Neural cell (in vitro differentiated cells): Measurements from ENCODE around the gene DLG2.

Experiments
- EP300 ChIP-seq: fragments of 450-650 bp; conservative IDR thresholded peaks from 2 replicates; pipeline ENCODE4 v1.6.1; 2014; ENCODE audit warnings: antibody characterized with exemption, mild to moderate bottlenecking, moderate library complexity; ENCODE audit not compliant: poor library complexity, severe bottlenecking
- EZH2 ChIP-seq: fragments of 200-600, 300-800 bp; shearing (Covaris generic), sonication (generic); IDR thresholded peaks from 2 replicates; pipeline ENCODE4 v1.6.1; 2014; ENCODE audit warnings: antibody characterized with exemption, low read length, borderline replicate concordance, mild to moderate bottlenecking; ENCODE audit not compliant: insufficient read depth, poor library complexity, severe bottlenecking
- MXI1 ChIP-seq: fragments of 450-650 bp; conservative IDR thresholded peaks from 2 replicates; pipeline ENCODE4 v1.6.1; 2014; ENCODE audit warnings: antibody characterized with exemption, mild to moderate bottlenecking; ENCODE audit not compliant: poor library complexity, severe bottlenecking
- POLR2AphosphoS5 ChIP-seq: IDR thresholded peaks from 2 replicates; pipeline ENCODE4 v1.6.1; 2012
- RAD21 ChIP-seq: fragments of 450-650 bp; conservative IDR thresholded peaks from 2 replicates; pipeline ENCODE4 v1.6.1; 2014; ENCODE audit warnings: antibody characterized with exemption, mild to moderate bottlenecking, moderate library complexity
- SMC3 ChIP-seq: fragments of 450-650 bp; conservative IDR thresholded peaks from 2 replicates; pipeline ENCODE4 v1.6.1; 2014; ENCODE audit warnings: antibody characterized with exemption, mild to moderate bottlenecking, moderate library complexity; ENCODE audit not compliant: poor library complexity
- TAF1 ChIP-seq: IDR thresholded peaks from 2 replicates; pipeline ENCODE4 v1.6.1; 2012; ENCODE audit warnings: low read depth
- TF ChIP-seq, protein P1 (sequence below): IDR thresholded peaks from 2 replicates; pipeline ENCODE4 v1.6.1; 2012; ENCODE audit warnings: borderline replicate concordance
- TF ChIP-seq, protein P2 (sequence below): fragments of 450-650 bp; IDR thresholded peaks from 2 replicates; pipeline ENCODE4 v1.5.1; 2014; ENCODE audit warnings: antibody characterized with exemption, mild to moderate bottlenecking, moderate library complexity; ENCODE audit not compliant: poor library complexity, severe bottlenecking

DNA sequence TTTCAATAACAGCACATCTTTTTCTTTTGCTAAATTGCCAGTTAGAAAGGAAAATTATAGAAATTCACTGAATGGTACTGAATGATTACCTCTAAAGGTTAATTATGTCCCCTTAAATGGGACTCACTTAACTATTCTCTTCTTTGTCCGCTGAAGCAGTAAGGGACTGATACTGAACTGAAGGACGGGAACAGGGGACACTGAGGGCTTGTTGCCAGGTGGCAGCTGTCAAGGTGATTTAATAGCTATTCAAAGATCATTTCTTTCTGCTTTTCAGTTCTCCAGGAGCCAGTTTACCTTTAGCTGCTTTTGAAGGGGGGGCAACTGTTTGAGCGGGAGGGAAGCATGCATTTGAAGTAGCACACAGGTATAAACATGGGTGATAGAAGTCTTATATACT, 2015.5 kb downstream of the DLG2 start:
- TF ChIP-seq TAF1 (no peak), POLR2AphosphoS5 (no peak), MXI1 (no peak), RAD21 (no peak), EP300 (no peak), SMC3 (no peak), EZH2 (no peak)
- TF ChIP-seq, protein P1, sequence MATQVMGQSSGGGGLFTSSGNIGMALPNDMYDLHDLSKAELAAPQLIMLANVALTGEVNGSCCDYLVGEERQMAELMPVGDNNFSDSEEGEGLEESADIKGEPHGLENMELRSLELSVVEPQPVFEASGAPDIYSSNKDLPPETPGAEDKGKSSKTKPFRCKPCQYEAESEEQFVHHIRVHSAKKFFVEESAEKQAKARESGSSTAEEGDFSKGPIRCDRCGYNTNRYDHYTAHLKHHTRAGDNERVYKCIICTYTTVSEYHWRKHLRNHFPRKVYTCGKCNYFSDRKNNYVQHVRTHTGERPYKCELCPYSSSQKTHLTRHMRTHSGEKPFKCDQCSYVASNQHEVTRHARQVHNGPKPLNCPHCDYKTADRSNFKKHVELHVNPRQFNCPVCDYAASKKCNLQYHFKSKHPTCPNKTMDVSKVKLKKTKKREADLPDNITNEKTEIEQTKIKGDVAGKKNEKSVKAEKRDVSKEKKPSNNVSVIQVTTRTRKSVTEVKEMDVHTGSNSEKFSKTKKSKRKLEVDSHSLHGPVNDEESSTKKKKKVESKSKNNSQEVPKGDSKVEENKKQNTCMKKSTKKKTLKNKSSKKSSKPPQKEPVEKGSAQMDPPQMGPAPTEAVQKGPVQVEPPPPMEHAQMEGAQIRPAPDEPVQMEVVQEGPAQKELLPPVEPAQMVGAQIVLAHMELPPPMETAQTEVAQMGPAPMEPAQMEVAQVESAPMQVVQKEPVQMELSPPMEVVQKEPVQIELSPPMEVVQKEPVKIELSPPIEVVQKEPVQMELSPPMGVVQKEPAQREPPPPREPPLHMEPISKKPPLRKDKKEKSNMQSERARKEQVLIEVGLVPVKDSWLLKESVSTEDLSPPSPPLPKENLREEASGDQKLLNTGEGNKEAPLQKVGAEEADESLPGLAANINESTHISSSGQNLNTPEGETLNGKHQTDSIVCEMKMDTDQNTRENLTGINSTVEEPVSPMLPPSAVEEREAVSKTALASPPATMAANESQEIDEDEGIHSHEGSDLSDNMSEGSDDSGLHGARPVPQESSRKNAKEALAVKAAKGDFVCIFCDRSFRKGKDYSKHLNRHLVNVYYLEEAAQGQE, result no peak
- TF ChIP-seq, protein P2, sequence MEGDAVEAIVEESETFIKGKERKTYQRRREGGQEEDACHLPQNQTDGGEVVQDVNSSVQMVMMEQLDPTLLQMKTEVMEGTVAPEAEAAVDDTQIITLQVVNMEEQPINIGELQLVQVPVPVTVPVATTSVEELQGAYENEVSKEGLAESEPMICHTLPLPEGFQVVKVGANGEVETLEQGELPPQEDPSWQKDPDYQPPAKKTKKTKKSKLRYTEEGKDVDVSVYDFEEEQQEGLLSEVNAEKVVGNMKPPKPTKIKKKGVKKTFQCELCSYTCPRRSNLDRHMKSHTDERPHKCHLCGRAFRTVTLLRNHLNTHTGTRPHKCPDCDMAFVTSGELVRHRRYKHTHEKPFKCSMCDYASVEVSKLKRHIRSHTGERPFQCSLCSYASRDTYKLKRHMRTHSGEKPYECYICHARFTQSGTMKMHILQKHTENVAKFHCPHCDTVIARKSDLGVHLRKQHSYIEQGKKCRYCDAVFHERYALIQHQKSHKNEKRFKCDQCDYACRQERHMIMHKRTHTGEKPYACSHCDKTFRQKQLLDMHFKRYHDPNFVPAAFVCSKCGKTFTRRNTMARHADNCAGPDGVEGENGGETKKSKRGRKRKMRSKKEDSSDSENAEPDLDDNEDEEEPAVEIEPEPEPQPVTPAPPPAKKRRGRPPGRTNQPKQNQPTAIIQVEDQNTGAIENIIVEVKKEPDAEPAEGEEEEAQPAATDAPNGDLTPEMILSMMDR, result no peak
